Stimulated activated CD8-positive, alpha-beta memory T cell treated with anti-CD3 and anti-CD28 coated beads, Interleukin-15, amount 100 ng/mL, for 48 hours (primary cell): Measurements from ENCODE around the gene KRT79.
"Not testable (repeated sequence)": the region's sequence is repeated elsewhere in the genome, so short reads cannot be mapped to it uniquely, and the experiment has no call there.

Source experiments
- DNase-seq, 2 donors: peaks; one replicate each; pipeline ENCODE4 v3.0.0-alpha.2; 2020; ENCODE audit warnings: low read depth in 2 of 2

KRT79 gene

DNA sequence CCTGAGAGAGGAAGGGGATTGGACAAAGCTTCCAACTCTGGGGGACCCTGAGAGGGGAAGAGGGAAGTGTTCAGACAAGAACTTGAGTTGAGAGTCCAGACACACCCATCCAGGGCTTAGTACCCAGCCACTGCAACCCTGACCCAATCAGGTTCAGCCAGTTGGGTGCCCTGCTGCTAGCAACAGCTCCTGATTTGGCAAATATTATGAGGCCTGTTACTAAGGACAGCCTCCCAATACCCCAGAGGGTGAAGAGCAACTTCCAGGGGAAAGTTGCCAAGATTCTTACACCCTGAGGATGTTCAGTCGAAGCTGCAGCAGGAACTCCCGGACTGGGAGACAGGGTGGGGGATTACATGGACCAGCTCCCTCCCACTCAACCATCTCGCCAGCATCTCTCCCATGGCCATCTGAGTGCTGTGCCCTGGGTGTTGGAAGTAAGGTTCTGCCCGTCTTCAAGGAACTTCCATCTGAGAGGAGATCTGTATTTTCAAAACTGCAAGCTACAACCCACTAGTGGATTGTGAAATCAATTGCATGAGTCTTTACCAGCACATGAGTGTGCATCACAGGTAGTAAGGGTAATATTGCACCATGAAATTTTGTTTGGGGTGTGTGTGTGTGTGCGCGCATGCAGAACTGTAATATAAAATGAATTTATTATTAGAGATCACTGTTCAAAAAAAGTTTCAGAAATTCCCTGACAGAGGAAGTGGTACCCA is 26.2 kb upstream of the KRT79 start:
- DNase-seq = no peak

DNA sequence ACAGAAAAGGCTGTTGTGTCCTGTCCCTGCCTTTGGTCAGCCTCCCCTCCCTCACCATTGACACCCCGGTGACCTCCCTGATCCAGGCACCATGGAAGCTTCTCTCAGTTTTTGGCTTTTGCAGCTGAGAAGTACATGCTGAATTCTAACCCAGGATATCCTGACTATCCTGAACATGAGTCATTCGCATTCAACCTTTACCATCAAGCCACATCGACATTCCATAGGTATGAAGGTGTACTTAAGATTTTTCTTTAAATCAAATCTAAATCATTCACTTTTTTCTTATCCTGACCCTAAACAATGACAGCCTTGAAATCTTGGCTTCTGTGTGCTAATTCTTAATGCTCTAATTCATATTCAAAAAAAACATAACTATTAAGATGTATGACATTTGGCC is 23.4 kb upstream of the KRT79 start:
- DNase-seq = no peak

DNA sequence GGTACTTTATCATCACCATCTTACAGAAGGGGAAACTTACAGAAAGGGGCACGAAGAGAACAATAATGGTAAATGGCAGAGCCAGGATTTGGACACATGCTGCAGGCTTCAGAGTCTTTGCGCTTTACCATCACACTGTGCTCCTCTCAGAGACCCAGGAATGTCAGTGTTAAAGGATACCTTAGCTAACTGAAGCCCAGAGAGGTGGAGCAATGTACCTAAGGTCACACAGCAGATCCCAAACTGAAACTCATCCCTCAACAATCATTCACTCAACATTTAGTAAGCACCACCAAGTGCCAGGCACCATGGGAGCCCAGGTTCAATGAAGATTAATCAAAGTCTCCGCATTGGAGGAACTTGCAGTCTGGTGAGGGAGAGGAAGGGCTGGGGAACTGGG is 22.7 kb upstream of the KRT79 start:
- DNase-seq = no peak

DNA sequence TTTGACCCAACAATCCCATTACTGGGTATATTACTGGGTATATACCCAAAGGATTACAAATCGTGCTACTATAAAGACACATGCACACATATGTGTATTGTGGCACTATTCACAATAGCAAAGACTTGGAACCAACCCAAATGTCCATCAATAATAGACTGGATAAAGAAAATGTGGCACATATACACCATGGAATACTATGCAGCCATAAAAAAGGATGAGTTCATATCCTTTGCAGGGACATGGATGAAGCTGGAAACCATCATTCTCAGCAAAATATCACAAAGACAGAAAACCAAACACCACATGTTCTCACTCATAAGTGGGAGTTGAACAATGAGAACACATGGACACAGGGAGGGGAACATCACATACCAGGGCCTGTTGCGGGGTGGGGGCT is 22.0 kb upstream of the KRT79 start:
- DNase-seq = not testable (repeated sequence)

DNA sequence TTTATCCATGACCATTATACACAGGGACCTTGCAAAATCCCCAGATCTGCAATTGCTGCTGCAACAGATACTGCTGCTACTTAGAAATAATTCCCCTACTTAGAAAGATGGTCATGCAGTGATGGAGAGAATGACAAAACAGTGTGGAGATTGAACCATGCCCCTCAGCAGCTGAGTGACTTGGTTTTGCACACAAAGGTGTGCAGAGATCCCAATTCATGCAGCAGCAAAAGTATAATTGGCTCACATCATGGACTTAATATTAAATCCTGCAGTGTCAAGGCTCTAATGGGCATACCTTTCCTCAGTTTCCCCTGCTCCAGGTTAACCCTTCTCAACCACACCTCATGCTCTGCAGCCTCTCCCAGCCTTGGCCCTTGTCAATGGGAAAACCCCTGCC is 17.7 kb upstream of the KRT79 start:
- no peak for DNase-seq

DNA sequence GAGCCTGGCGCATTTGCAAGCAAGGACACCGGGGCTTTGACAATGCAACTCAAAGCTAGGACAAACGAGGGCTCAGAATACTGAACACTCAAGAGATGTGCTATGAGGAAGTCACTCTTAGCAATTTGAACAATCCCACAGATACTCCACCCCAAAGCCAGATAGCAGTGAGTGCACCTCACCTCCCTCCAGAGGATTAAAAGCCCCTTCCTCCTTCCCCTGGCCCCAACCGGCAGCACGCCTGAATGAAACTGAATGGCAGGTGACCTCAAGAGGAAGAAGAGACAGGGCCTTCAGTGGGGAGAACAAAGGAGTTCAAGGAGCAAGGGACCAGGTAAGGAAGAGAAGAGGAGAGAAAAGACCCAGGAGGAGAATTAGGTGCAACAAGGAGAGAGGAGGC is 16.6 kb upstream of the KRT79 start:
- DNase-seq = no peak

DNA sequence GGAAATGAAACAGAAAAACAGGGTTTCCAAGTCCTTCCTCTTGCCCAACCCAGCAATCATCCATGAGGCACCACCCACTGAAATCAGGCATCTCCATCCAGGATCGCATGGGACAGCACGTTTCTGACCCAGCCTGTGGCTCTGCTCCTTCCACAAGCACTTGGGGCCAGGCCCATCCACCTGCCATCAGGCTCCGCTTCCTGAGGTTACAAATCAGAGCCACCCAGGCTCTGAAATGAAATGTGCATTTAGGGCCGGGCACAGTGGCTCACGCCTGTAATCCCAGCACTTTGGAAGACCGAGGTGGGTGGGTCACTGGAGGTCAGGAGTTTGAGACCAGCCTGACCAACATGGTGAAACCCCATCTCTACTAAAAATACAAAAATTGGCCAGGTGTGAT is 15.4 kb upstream of the KRT79 start:
- DNase-seq = no peak

DNA sequence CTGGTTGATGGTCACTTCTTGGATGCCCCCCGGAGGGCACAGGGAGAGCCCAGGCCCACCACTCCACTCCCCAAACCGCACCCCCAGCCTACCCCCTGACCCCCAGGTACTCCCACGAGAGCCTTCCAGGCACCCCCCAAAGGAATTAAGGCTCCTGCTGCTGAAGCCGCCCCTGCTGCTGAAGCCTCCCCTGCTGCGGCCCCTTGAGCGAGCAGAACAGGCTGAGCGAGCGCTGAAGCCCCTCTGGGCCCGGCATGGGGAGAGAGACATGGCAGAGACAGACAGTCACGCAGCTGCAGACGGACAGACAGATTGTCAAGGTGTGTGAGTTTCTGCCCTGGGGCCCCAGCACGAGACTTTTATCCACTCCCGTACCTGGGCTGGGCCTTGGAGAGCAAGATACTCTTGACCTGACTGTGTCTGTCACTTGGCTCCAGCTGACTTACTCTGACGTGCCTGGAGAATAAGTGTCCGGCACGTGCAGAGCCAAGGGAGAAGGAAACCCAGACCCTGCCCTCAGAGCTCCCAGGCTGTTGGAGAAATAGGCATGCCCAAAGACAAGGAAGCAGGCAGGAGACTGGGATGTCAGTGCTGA is 14.6 kb upstream of the KRT79 start, which contains the start of gene KRT78:
KRT78 (minus strand) TSS at position 334 of the 595 bp plus-strand sequence; CDS start at position 270, 64 bp downstream.
- DNase-seq = no peak

DNA sequence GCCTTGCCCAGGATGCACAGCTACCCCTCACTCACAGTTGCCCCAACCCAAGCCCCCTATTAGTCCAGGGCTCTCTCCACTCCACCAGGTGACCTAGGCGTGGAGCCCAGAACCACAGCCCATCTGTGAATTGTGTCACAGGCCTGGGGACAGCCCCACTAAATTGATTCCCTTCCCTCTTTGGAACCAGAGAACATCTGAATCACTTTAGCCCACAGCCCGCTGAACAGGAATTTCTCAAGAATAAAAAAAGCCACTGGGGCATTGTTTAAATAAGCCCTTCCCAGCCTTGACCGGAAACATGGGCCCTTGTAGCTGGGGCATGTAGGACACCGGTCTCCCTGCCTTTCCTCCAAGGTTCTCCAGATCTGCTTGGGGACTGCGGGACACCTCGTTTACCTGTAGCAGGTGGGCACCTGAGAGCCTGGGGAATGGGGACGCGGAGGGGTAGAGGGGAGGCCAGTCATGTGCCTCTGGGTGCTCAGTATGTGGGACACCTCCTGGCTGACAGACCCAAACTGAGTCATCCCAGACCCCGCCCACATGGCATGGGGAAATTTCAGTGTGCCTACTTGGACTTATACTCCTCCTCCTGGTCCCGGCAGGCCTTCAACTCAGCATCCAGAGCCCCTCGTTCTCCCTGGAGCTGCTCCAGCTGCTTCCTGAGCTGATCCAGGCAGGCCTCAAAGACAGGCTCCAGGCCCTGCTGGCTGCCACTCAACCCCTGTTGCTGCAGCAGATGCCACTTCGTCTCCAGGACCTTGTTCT is 13.4 kb upstream of the KRT79 start:
- no peak for DNase-seq

DNA sequence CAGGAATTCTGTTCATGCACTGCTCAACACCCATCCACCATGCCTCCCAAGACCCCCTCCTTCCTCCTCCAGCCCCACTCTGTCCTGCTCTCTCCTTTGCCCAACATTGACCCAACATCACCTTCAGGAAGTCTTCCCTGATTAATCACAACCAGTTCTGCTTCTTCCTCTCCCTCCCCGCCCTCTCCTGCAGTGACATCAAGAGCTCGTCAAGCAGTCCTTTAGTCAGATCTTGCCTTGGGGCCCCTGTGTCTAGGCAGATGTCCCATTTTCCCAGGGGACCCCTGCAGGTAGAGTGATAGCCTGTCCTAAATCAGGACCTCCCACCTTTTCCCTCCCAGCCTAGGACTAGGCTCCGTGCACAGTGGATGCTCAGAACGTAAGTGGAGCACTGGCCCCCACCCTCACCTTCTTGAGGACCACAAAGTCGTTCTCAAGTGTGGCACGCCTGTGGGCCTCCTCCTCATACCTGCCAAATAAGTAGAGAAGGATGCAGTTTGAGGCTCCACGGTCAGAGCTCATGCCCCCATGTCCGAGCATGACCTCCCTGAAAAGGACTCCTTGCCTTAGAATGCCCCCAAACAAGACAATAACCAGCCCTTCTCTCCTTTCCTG is 12.4 kb upstream of the KRT79 start:
- no peak for DNase-seq

DNA sequence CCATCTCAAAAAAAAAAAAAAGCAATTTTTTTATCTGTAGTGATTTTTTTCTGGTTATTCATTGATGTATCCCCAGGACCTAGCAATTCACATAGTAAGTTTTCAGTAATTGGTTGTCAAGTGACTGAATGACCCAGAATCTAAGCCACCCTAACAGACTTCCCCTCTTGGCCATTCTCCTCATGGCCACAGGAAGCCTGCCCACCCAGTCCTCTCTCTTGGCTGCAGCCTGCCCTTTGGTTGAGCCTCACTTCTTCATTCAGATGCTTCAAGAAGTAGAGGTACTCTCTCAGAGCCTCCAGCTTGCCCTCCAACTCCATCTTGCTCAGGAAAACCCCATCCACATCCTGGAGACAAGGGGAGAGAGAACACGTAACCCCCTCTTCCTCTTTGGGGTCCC is 11.8 kb upstream of the KRT79 start:
- no peak for DNase-seq

DNA sequence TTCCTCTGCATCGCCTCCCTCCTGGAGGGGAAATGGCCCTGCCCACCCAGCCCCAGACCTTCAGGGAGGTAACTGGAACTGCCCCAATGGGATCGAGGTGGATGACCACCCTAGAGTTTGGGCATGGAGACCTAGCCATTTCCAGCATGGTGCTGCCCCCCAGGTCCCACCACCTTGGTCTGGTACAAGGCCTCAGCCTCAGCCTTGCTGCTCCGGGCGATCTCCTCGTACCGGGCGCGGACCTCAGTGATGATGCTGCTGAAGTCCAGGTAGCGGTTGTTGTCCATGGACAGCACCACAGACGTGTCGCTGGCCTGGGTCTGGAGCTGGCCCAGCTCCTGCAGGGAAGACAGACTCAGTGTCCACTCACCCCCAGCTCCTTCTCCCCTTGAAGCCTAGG is 10.3 kb upstream of the KRT79 start:
- no peak for DNase-seq

DNA sequence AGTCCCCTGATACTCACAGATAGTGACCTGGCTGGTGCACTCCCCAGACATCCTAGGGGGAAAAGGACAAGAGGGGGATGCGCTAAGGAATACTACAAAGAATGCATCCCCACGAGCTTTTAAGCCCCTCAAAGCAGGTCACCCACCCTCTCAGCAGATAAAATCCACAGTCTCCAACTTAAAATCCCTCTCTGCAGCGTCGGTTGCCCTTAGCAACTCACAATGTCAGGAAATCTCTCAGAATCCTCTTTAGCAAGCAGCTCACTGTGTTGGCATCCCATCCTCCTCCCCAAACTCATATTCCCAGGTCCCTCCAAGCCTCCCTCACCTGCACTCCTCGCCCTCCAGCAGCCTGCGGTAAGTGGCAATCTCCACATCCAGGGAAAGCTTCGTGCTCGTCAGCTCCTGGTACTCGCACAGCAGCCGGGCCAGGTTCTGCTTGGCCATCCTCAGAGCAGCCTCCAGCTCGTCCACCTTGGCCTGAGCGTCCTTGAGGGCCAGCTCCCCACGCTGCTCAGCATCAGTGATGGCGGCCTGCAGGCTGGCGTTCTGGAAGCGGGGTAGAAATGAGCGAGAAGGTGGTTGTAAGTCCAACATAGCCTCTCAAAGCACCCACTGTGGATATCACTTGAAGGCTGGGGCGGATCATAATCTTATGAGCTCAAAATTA is 5.5 kb upstream of the KRT79 start:
- DNase-seq = no peak

DNA sequence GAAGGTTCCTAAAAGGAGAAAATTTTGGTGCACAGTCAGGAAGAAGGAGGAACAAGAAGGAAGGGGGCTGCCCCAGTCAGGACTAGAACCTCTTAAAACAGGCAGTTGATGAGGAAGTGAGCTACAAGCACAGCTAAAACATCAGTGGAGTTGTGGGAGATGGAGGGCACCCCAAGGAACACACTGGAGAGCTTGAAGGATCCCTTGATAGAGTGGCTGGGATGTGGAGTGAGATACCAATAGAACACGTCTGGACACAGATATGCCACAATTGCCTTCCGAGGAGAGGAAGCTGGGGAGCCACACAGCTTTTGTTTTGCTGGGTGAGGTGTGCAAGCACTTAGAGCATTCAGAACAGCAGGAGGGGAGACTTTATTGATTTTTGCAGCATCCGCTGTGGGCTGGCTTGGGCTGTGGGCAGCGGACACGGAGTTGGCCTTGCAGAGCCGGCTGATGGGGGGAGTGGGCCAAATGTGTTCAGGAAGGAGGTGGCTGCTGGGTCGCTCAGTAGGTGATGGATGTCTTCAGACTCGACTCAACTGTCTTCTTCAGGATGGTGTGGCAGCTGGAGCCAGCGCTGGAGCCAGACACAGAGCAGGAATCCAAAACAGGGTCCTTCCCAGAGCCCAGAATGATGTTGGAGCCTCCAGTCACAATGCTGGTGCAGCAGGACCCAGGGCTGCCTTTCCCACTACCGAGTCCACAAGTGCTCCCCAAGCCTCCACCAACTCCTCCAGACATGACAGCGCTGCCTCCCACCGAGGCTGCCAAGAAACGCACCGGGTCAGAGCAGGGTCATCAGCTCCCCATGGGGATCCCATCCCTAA is 4.7 kb upstream of the KRT79 start:
- no peak for DNase-seq

DNA sequence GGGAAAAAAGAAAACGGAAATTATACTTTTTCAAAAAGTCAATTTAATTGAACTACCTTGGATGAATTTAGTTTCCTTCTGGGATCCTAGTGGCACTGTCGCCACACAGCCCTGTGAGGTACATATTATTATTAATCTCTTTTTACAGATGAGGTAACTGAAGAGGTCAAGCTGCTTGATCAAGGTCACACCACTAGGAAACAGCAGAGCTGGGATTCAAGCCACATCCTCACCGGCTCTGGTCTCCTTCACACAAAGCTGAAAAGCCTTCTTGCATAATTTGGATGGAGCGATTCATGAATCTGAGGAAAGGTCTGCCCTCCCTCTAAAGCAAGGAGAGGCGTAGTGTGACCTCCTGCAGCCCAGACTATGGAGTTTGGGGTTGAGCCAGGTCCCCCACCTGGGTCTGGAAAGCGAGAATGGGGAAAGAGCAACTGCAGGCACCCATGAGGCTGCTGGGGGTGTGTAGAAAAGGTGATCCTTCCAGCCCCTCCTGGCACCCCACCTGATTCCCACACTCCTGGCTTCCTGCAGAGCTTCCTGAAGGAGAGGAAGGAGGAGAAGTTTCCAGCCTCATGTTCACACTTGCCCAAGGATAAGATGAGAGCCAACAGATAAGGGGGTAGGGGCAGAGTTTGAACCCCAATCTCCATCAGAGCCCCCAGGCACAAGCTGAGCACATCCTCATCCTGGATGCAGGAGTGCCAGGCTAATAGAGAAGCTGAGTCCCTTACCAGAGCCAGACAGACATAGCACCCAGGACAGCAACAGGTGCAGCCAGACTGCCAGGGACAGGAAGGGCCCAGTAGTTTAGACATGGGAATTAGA is 3.9 kb upstream of the KRT79 start:
- DNase-seq = no peak

DNA sequence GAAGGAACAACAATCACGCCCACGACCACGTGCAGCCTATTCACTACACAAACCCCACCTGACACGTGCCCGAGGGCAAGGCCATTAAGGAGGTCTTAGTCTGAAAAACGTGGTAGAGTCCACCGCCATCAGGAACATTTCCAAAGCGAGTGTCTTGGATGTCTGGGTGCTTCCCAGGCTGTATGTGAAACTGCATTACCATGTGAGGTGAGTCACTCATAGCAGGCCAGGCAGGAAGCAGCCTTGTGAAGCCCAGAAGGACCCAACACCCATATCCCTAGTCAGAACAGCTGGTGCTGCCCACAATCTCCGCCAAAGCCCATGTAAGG is 3.3 kb upstream of the KRT79 start:
- DNase-seq = peak; percentile 12 to 17

DNA sequence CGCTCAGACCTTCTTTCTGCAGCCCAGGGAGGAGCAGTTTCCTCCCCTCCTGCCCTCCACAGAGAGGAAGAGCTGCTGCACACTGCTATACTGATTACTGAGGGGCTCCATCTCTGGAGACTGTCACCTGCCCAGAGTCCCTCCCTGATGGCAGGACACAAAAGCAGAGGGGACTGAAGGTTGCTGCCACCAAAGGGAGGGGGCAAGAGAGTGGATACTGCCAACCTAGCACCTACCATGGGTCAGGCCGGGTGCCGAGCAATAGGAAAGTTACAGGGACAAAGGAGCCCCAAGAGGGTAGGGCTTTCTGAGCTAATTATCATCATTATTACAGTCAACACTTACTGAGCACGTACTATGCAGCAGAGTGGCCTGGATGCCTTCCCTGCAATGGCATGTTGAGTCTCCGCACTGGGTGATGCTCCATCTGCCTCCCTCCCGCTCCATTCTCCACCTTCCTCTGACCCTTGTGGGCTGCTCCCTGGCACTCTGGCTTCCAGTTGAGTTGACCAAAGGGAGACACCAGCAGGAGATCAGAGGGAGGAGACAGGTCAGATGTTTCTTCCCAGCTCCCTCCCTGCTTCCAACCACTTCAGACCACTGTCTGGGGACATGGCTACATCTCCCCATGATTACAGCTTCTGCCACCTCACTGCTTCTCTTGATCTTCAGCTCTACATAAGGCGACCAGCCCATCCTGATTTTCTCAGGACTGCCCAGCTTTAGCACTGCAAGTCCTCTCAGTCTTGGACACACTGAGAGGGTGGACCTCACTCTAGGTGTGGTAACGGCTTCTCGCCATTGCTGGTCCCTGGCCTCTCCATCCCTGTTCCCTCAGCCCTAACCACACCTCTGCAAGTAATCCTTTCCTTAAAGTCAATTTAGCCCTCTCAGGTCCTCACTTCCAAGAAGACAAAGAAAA is 2.6 kb upstream of the KRT79 start:
- DNase-seq = no peak

DNA sequence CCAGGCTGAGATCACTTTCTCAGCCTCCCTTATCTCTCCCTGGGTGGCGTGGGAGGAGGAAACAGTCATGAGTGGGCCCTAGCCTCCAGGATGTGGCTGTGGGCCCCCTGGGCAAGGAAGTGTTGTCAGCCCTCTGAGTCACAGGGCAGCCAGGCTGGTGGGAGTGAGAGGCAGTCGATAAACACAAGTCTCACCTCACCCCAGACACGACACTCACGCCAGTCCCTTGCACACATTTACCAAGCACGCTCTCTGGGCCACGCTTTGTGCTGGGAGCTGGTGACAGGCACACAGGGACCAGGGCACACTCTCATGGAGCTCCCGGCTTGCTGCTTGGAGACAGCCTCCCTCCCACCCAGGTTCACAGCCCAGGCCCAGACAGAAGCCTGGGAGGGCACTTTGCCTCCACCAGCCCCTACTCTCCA is 1.9 kb upstream of the KRT79 start:
- peak; percentile 72 to 80 for DNase-seq
